H1 (cell line): Measurements from ENCODE around the gene CLP1. TPM values are rescaled to one million over a fixed set of nuclear protein-coding genes. Genes with fewer than 3 reads are reported as not detected.
"Not testable (repeated sequence)": the region's sequence is repeated elsewhere in the genome, so short reads cannot be mapped to it uniquely, and the experiment has no call there.

Source experiments
- CTCF ChIA-PET: fragments of 300-600 bp; sonication (Branson Sonifier 250); formaldehyde crosslinking; loops from one replicate; lab custom pipeline; 2021; ENCODE audit not compliant: partially characterized antibody; lab: Charles Lee
- POLR2A ChIA-PET: fragments of 300-600 bp; sonication (Branson Sonifier 250); formaldehyde crosslinking; loops from one replicate; lab custom pipeline; 2021; ENCODE audit warnings: inconsistent platforms; ENCODE audit not compliant: partially characterized antibody; lab: Charles Lee
- DNase-seq, 2 experiments: peaks; one replicate each; pipeline versions ENCODE4 v3.0.0 to v3.0.0-alpha.2; 2010 to 2022; ENCODE audit warnings: low spot score in 2 of 2, low read depth in 1 of 2, mixed read lengths in 1 of 2
- FAIRE-seq: peaks from 2 replicates; lab custom pipeline; 2011; peaks lifted over from hg19 to GRCh38; lab: Jason Lieb, UNC
- H2AFZ ChIP-seq: 2 replicates; pipeline ENCODE4 v1.8.1; 2012; ENCODE audit warnings: low read length, inconsistent platforms
- H2AK5ac ChIP-seq: 2 replicates; pipeline ENCODE4 v1.6.1; 2013; ENCODE audit warnings: low read depth, low read length
- H2BK120ac ChIP-seq: replicated peaks from 2 replicates; pipeline ENCODE3; 2013; ENCODE audit warnings: low read depth, low read length, inconsistent platforms
- H2BK12ac ChIP-seq: 2 replicates; pipeline ENCODE4 v1.6.1; 2013; ENCODE audit warnings: low read depth, low read length
- H2BK15ac ChIP-seq: 2 replicates; pipeline ENCODE4 v1.6.1; 2013; ENCODE audit warnings: low read length
- H2BK20ac ChIP-seq: 2 replicates; pipeline ENCODE4 v1.6.1; 2013; ENCODE audit warnings: low read length
- H2BK5ac ChIP-seq: 2 replicates; pipeline ENCODE4 v1.6.1; 2013; ENCODE audit warnings: low read depth, low read length
- H3K14ac ChIP-seq: 2 replicates; pipeline ENCODE4 v1.6.1; 2013; ENCODE audit warnings: inconsistent platforms; ENCODE audit not compliant: insufficient read length
- H3K18ac ChIP-seq: 2 replicates; pipeline ENCODE4 v1.6.1; 2013; ENCODE audit warnings: low read length; ENCODE audit errors: extremely low read depth
- H3K23ac ChIP-seq: 2 replicates; pipeline ENCODE4 v1.6.1; 2013; ENCODE audit warnings: inconsistent platforms; ENCODE audit not compliant: insufficient read length
- H3K23me2 ChIP-seq: 2 replicates; pipeline ENCODE4 v1.6.1; 2013; ENCODE audit warnings: low read depth, low read length
- H3K27ac ChIP-seq: 2 replicates; pipeline ENCODE4 v1.6.1; 2011; ENCODE audit warnings: low read depth, low read length, inconsistent platforms
- H3K27me3 ChIP-seq, 4 experiments: replicated peaks in 1 of 4; 1 replicate in 1 of 4; 2 replicates in 3 of 4; pipeline versions ENCODE4 v1.6.1 to v1.8.1; 2011 to 2013; ENCODE audit warnings: low read length in 3 of 4, mild to moderate bottlenecking in 3 of 4, inconsistent platforms in 2 of 4, mixed read lengths in 2 of 4, moderate library complexity in 1 of 4; ENCODE audit not compliant: control insufficient read depth in 3 of 4, insufficient read depth in 3 of 4; ENCODE audit errors: extremely low read depth in 1 of 4
- H3K36me3 ChIP-seq, 4 experiments: 2 replicates each; pipeline versions ENCODE4 v1.6.1 to v1.8.1; 2011 to 2013; ENCODE audit warnings: mild to moderate bottlenecking in 4 of 4, low read length in 3 of 4, moderate library complexity in 2 of 4, control low read depth in 1 of 4, inconsistent platforms in 1 of 4; ENCODE audit not compliant: insufficient read depth in 4 of 4, control insufficient read depth in 2 of 4
- H3K4ac ChIP-seq: replicated peaks from 2 replicates; pipeline ENCODE3; 2013; ENCODE audit warnings: low read length, low read depth, mixed read lengths, inconsistent platforms; ENCODE audit not compliant: insufficient read length
- H3K4me1 ChIP-seq, 4 experiments: replicated peaks in 1 of 4; 1 replicate in 1 of 4; 2 replicates in 3 of 4; pipeline versions ENCODE4 v1.6.1 to v1.8.1; 2011 to 2013; ENCODE audit warnings: low read length in 3 of 4, inconsistent platforms in 2 of 4, mixed read lengths in 1 of 4; ENCODE audit not compliant: insufficient read depth in 4 of 4, control insufficient read depth in 3 of 4
- H3K4me2 ChIP-seq, 2 experiments: 2 replicates each; pipeline versions ENCODE4 v1.6.1 to v1.8.1; 2011 to 2013; ENCODE audit warnings: low read depth in 2 of 2, low read length in 2 of 2, control low read depth in 1 of 2, inconsistent platforms in 1 of 2, mild to moderate bottlenecking in 1 of 2; ENCODE audit not compliant: insufficient read depth in 1 of 2
- H3K4me3 ChIP-seq, 4 experiments: fragments of 200-600, 300-600 bp in 1 of 4; sonication (generic), shearing (Covaris generic), sonication (Bioruptor Twin) in 1 of 4; 2 replicates each; pipeline versions ENCODE4 v1.5.1 to v1.8.1; 2011 to 2016; ENCODE audit warnings: low read length in 4 of 4, low read depth in 3 of 4, control low read depth in 2 of 4, inconsistent platforms in 2 of 4, mild to moderate bottlenecking in 2 of 4, mixed read lengths in 1 of 4, moderate library complexity in 1 of 4; ENCODE audit not compliant: insufficient read depth in 2 of 4; ENCODE audit errors: extremely low read depth in 1 of 4
- H3K56ac ChIP-seq: replicated peaks from 2 replicates; pipeline ENCODE3; 2013; ENCODE audit warnings: low read depth, mild to moderate bottlenecking, mixed read lengths, low read length, inconsistent platforms; ENCODE audit not compliant: insufficient read length
- H3K79me1 ChIP-seq: 2 replicates; pipeline ENCODE4 v1.6.1; 2013; ENCODE audit warnings: low read depth, low read length, control low read depth
- H3K79me2 ChIP-seq, 2 experiments: 2 replicates each; pipeline versions ENCODE4 v1.6.1 to v1.8.1; 2012 to 2013; ENCODE audit warnings: low read length in 2 of 2, mild to moderate bottlenecking in 2 of 2, inconsistent platforms in 1 of 2; ENCODE audit not compliant: insufficient read depth in 2 of 2, control insufficient read depth in 1 of 2
- H3K9ac ChIP-seq, 4 experiments: replicated peaks in 1 of 4; 1 replicate in 1 of 4; 2 replicates in 3 of 4; pipeline versions ENCODE4 v1.6.1 to v1.8.1; 2011 to 2013; ENCODE audit warnings: low read depth in 3 of 4, low read length in 3 of 4, control low read depth in 2 of 4, mild to moderate bottlenecking in 2 of 4, moderate library complexity in 2 of 4, inconsistent platforms in 1 of 4; ENCODE audit errors: extremely low read depth in 1 of 4
- H3K9me3 ChIP-seq, 2 experiments: 2 replicates each; pipeline versions ENCODE4 v1.6.1 to v1.8.1; 2012 to 2013; ENCODE audit warnings: mild to moderate bottlenecking in 2 of 2, moderate library complexity in 2 of 2, control low read depth in 1 of 2, inconsistent platforms in 1 of 2, low read depth in 1 of 2, low read length in 1 of 2, mixed read lengths in 1 of 2; ENCODE audit not compliant: insufficient read depth in 2 of 2
- H4K20me1 ChIP-seq, 2 experiments: replicated peaks in 1 of 2; 2 replicates each; pipeline versions ENCODE3 to v1.8.1; 2011 to 2013; ENCODE audit warnings: inconsistent platforms in 2 of 2, low read length in 2 of 2, mild to moderate bottlenecking in 1 of 2; ENCODE audit not compliant: insufficient read depth in 2 of 2, control insufficient read depth in 1 of 2
- H4K5ac ChIP-seq: 2 replicates; pipeline ENCODE4 v1.6.1; 2013; ENCODE audit warnings: low read length, low read depth, mixed read lengths, inconsistent platforms; ENCODE audit not compliant: insufficient read length
- H4K8ac ChIP-seq: 2 replicates; pipeline ENCODE4 v1.8.0; 2013; ENCODE audit warnings: mild to moderate bottlenecking, moderate library complexity, low read length, inconsistent platforms; ENCODE audit not compliant: insufficient read depth; ENCODE audit errors: extremely low read depth
- H4K91ac ChIP-seq: replicated peaks from 2 replicates; pipeline ENCODE3; 2013; ENCODE audit warnings: low read length, mixed read lengths, inconsistent platforms; ENCODE audit not compliant: insufficient read length
- WGBS, 2 experiments: shearing (Covaris generic) in 1 of 2; methylation state at CpG; one replicate each; pipeline versions ENCODE4 v1.1.6 to v1.1.7; 2013 to 2015; ENCODE audit warnings: low lambda C conversion rate in 2 of 2, mixed read lengths in 2 of 2, inconsistent platforms in 1 of 2, low coverage in 1 of 2, missing lambda C conversion rate in 1 of 2; ENCODE audit not compliant: insufficient replicate concordance in 2 of 2, insufficient coverage in 1 of 2, insufficient read length in 1 of 2; ENCODE audit errors: extremely low coverage in 1 of 2, missing lambda C conversion rate in 1 of 2; 5-methylcytosine and 5-hydroxymethylcytosine counted together
- polyA plus RNA-seq, 7 experiments: library from polyadenylated mRNA; depleted of rRNA in 3 of 7; stranded (reverse) in 5 of 7; unstranded in 2 of 7; fragments of >200 nt in 5 of 7; fragments of 200-250 nt in 2 of 7; gene quantifications; 1 replicate in 5 of 7; 2 replicates in 1 of 7; 4 replicates in 1 of 7; pipeline versions ENCODE4 v1.2.1 to v1.2.3, GENCODE V29; 2011 to 2013; ENCODE audit warnings: missing spikeins in 2 of 7, mixed read lengths in 2 of 7
- total RNA-seq: library from RNA; stranded (reverse); fragmentation: NEBNext Ultra II Directional; extraction: Animal tissue kit (Norgen Biotek cat#: 25700); gene quantifications from 2 replicates; pipeline ENCODE4 v1.2.1, GENCODE V29; 2021

The CLP1 gene
- total and polyA plus RNA-seq, 2 of the 8 experiments (the other 6 are each of a cell fraction or from before 2014, with no cell fraction given), result 29.4 to 29.9 TPM

GRCh38 chr11:57705432-57705831 is 47.9 kb downstream of the CLP1 start:
- peaks cover 13 to 34% (median 24%) of the 10 kb centered on the region in 4 experiments for H3K36me3 ChIP-seq
- not testable (repeated sequence) for H3K79me1 ChIP-seq, H2BK5ac ChIP-seq, H3K23ac ChIP-seq, FAIRE-seq, H3K4me1 ChIP-seq, H4K5ac ChIP-seq, H3K79me2 ChIP-seq, H3K27ac ChIP-seq, H2BK120ac ChIP-seq, H3K56ac ChIP-seq, H2BK12ac ChIP-seq, H3K4me3 ChIP-seq, H4K8ac ChIP-seq, H2AFZ ChIP-seq, H3K4ac ChIP-seq, H3K23me2 ChIP-seq, DNase-seq, H4K20me1 ChIP-seq, H2AK5ac ChIP-seq, H3K9ac ChIP-seq, H3K4me2 ChIP-seq, H3K18ac ChIP-seq, H3K14ac ChIP-seq, H3K27me3 ChIP-seq, H2BK20ac ChIP-seq, H2BK15ac ChIP-seq, H4K91ac ChIP-seq, H3K9me3 ChIP-seq
- CTCF ChIA-PET, result interaction anchor here (1.2 to 1.5 kb wide), 3 partner anchors 46 to 355 kb away, joined by 3 to 5 read pairs (median 4); partner anchors contain the start of gene BTBD18
- POLR2A ChIA-PET, result interaction anchor here (0.7 to 2.0 kb wide), 6 partner anchors 12 to 42 kb away, joined by 3 to 9 read pairs (median 4); partner anchors contain the start of gene SELENOH
- 84% methylated on average over 6 of the region's 8 CpGs; no CpG with 5 or more reads in 1 of the 2 experiments for WGBS, 2 experiments
